GM18951 (cell line): Measurements from ENCODE around the gene TRPM6.
"Not testable (repeated sequence)": the region's sequence is repeated elsewhere in the genome, so short reads cannot be mapped to it uniquely, and the experiment has no call there.

Source experiments
- POLR2A ChIP-seq: IDR thresholded peaks from 4 replicates; pipeline ENCODE4 v1.6.1; 2011; ENCODE audit warnings: mild to moderate bottlenecking; ENCODE audit not compliant: insufficient read length, insufficient read depth; ENCODE audit errors: extremely low read depth
- in situ Hi-C: fragments of 300-500 bp; cut with MboI; formaldehyde crosslinking; loops from one replicate; pipeline ENCODE4 v1.12.0; 2022; ENCODE audit warnings: low sequenced_read_pairs, mixed read lengths, inconsistent platforms; ENCODE audit not compliant: unreplicated experiment

The TRPM6 gene, protein sequence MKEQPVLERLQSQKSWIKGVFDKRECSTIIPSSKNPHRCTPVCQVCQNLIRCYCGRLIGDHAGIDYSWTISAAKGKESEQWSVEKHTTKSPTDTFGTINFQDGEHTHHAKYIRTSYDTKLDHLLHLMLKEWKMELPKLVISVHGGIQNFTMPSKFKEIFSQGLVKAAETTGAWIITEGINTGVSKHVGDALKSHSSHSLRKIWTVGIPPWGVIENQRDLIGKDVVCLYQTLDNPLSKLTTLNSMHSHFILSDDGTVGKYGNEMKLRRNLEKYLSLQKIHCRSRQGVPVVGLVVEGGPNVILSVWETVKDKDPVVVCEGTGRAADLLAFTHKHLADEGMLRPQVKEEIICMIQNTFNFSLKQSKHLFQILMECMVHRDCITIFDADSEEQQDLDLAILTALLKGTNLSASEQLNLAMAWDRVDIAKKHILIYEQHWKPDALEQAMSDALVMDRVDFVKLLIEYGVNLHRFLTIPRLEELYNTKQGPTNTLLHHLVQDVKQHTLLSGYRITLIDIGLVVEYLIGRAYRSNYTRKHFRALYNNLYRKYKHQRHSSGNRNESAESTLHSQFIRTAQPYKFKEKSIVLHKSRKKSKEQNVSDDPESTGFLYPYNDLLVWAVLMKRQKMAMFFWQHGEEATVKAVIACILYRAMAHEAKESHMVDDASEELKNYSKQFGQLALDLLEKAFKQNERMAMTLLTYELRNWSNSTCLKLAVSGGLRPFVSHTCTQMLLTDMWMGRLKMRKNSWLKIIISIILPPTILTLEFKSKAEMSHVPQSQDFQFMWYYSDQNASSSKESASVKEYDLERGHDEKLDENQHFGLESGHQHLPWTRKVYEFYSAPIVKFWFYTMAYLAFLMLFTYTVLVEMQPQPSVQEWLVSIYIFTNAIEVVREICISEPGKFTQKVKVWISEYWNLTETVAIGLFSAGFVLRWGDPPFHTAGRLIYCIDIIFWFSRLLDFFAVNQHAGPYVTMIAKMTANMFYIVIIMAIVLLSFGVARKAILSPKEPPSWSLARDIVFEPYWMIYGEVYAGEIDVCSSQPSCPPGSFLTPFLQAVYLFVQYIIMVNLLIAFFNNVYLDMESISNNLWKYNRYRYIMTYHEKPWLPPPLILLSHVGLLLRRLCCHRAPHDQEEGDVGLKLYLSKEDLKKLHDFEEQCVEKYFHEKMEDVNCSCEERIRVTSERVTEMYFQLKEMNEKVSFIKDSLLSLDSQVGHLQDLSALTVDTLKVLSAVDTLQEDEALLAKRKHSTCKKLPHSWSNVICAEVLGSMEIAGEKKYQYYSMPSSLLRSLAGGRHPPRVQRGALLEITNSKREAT (N-terminal part only)

DNA sequence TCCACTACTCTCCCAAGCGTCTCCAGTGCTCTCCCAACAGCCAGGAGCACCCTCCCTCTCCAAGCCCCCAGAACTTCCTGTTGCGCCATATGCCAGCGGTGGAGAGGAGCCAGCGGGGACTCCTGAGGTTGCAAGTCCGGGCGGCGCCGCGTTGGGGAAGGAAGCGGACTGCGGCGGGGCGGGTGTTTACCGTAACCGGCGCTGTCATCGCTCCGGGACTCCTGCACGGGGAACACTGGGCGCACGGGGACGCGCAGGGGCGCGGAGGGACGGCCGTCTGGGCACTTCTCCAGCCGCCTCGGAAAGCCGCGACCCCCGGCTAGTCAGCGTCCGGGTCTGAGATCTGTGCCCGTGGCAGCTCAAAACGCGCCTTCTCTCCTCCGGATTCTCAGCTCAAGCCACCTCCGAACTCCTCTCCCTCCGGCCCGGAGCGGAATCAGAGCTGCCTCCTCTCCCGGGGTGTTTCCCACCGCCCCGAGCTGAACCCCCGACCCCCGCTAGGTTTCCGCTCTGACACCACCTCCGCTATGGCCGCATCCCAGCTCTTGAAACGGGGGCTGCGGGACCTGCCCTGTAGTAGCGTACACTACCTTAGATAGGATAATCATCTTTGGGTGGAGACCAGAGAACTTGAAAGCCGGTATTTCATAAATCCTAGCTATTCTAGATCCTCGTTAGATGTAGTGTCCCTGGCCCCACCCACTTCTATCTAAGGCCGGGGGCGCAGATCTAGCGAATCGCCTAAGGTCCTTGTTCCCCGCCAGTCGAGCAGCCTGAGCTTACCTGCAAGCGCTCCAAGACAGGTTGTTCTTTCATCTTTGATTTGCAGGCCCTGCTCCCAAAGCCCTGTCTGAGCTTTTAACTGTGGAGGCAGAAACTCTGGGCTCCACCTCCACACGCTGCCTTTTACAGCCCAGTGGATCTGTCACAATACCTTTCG lies at the start of gene TRPM6:
Gene TRPM6 (minus strand): TSS at position 881 of the 940 bp plus-strand sequence. CDS start 65 bp downstream, at position 816.
- no peak for TF ChIP-seq POLR2A
- in situ Hi-C loops, result no loop called here

DNA sequence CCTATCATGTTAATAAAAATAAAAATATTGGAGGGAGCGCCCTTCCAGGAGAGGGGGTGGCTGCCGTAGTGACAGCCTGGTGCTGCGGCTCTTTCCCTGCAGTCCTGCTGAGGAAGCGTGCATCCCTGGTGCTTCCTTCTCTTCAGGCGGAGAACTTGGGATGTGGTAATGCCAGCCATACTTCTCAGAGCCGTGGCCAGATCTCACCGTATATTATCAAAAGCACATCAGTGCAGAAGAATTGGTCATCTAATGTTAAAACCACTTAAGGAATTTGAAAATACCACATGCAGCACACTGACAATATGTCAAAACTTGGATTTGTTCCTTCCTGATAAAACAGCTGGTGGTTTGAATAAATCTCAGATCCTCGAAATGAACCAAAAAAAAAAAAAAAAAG lies 47.3 kb upstream of the TRPM6 start:
- TF ChIP-seq POLR2A, result no peak

GRCh38 chr9:74921737-74922136 lies 34.0 kb upstream of the TRPM6 start:
- in situ Hi-C loops, result no loop called here
- no peak for TF ChIP-seq POLR2A

More for the DNA sequence above, 47.3 kb upstream of the TRPM6 start:
- in situ Hi-C loops, result no loop called here

DNA sequence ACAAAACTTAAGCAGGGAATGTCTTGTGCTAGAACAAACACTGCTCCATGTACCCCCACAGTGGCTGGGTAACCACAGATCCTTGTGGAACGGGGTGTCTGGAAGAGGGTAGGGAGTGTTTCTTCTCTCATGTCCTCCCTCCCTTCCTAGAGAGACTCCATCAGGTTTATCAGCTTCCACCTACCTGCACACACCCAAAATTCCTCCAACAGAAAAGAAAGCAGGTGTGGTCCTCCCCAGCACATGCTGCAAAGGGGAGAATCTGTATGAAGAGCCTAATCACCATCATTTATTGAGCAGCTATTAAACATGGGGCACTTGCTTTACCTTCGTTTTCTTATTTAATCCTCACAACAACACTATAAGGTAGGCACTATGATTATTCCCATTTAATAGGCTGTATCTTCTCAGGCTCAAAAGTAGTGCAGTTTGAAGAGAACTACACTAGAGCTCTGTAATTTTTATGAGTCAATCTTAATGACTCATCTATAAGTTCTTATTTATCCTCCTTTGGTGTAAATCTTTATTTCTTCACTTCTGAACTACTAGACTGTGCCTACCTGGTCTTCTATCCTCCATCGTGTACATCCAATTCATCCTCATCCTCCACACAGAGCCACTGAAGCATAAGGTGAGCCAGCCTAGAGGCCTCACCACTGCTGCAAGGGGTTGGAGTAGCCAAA lies 33.4 kb upstream of the TRPM6 start:
- TF ChIP-seq POLR2A, result no peak
- in situ Hi-C loops, result no loop called here

DNA sequence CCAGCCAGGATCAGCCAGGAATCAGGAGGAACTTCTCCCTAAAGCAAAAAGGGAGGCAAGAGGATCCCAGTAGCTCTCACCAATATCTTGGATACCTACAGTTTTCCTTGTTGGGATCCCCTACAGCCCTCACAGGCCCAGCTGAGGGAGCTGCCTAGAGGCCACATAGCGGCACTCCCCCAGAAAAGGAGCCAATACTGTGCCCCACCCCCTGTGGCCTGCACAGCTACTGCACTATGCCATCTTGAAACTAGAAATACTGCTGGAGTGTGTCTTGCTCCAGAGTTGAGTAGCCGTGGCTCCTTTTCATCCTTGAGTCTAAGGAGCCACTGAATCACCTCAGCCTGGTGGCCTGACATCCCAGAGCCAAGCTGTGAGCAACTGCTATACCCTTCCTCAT lies 22.3 kb upstream of the TRPM6 start:
- TF ChIP-seq POLR2A, result no peak
- in situ Hi-C loops, result no loop called here

GRCh38 chr9:74908665-74909064 lies 20.9 kb upstream of the TRPM6 start:
- in situ Hi-C loops, result no loop called here
- TF ChIP-seq POLR2A, result no peak

DNA sequence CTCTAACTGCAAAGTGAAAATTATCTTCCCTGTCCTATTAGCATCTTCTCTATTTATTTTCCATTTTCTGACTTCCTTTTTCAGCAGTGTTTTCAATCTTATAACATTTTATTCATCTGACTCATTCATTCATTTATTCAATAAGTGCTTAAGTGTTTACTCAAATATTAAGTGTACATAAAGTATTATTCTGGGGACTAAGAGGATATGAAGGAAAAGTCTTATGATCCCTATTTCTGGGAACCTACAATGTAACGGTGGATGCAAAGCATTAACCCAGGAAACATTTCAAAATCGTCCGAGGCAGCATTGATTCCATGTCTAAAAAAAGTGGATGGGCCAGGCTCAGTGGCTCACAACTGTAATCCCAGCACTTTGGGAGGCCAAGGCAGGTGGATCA lies 19.4 kb upstream of the TRPM6 start:
- TF ChIP-seq POLR2A, result no peak
- in situ Hi-C loops, result no loop called here

DNA sequence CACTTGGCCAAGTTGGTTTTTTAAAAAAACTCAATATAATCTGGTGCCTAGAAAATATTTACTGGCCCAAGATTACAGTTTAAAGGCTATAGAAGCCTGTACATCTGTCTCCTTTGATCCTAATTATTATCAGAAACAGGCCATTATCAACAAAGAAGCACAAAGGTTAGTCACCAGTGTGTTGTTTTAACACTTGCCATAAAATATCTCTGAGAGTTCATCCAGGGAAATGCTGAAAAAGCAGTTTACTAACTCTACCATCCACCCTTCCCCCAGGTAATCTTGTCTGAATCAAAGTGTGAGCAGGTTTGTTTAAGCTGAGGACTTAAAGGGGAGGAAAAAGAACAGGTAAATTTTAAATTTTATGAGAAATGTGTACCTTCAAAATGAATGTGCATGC lies 13.3 kb upstream of the TRPM6 start:
- in situ Hi-C loops, result no loop called here
- no peak for TF ChIP-seq POLR2A

GRCh38 chr9:74888449-74888848 lies 728 bp upstream of the TRPM6 start:
- in situ Hi-C loops, result not testable (repeated sequence)

DNA sequence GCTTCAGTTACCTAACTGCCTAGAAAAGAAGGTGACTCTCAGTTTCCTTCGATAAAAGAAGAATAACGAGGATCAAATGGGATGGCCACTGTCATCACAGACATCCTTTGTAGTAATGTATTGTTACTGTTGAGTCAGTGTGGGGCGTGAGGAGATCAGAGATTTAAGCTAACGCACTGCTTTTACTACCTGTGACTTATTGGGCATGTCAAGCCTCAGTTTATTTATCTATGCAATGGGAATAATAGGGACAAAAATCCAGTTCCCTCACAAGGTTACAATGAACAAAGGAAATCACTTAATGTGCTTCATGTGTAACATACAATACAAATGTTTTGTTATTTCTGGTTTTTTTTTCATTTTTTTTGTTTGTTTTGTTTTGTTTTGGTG lies 255 bp upstream of the TRPM6 start:
- in situ Hi-C loops, result no loop called here
- TF ChIP-seq POLR2A, result no peak

GRCh38 chr9:74876382-74876949 lies 11.3 kb downstream of the TRPM6 start:
- TF ChIP-seq POLR2A, result no peak
- in situ Hi-C loops, result no loop called here
